GM12878 (cell line): ENCODE measurements around the gene COL28A1. TPM values are rescaled to one million over a fixed set of nuclear protein-coding genes. Genes with fewer than 3 reads are reported as not detected.

ENCODE experiments used
- ATAC-seq: fragments of 200-7000 bp; cut with Tn5 transposase; 3 replicates; pipeline ENCODE4 v1.9.1; 2020; ENCODE audit warnings: mild to moderate bottlenecking, moderate library complexity
- BruUV-seq: library from RNA; stranded (reverse); fragments of 400-500 nt; replicated peaks from 2 replicates; lab custom pipeline; 2021; lab: Mats Ljungman, UMichigan
- CTCF ChIA-PET: fragments of 300-600 bp; sonication (Branson Sonifier 250); formaldehyde crosslinking; extraction: SDS; loops from one replicate; lab custom pipeline; 2021; ENCODE audit warnings: inconsistent platforms; lab: Yijun Ruan, JAX
- POLR2A ChIA-PET: fragments of 350-600 bp; formaldehyde crosslinking; extraction: SDS; loops from one replicate; lab custom pipeline; 2021; ENCODE audit warnings: inconsistent platforms; lab: Charles Lee
- RAD21 ChIA-PET: fragments of 300-600 bp; sonication (Branson Sonifier 250); formaldehyde crosslinking; loops from one replicate; lab custom pipeline; 2023; ENCODE audit warnings: antibody characterized with exemption; ENCODE audit not compliant: unreplicated experiment; lab: Charles Lee
- SMC1A ChIA-PET: fragments of 300-600 bp; sonication (Branson Sonifier 250); formaldehyde crosslinking; loops from one replicate; lab custom pipeline; 2023; ENCODE audit not compliant: unreplicated experiment, uncharacterized antibody; lab: Charles Lee
- DNase-seq: peaks from one replicate; pipeline ENCODE4 v3.0.0-alpha.2; 2011; ENCODE audit warnings: low read depth, low spot score
- FAIRE-seq: peaks from 3 replicates; lab custom pipeline; 2011; peaks lifted over from hg19 to GRCh38; lab: Jason Lieb, UNC
- H2AFZ ChIP-seq: 2 replicates; pipeline ENCODE4 v1.6.0; 2011; ENCODE audit warnings: low read depth, low read length, control low read depth; ENCODE audit not compliant: control insufficient read depth
- H3K27ac ChIP-seq: 2 replicates; pipeline ENCODE4 v1.5.1; 2011; ENCODE audit warnings: control low read depth; ENCODE audit not compliant: control insufficient read depth, insufficient read depth
- H3K27me3 ChIP-seq, 2 experiments: replicated peaks in 1 of 2; 2 replicates each; pipeline versions ENCODE4 v1.6.0 to v1.6.1; 2011; ENCODE audit warnings: low read length in 1 of 2; ENCODE audit not compliant: control insufficient read depth in 2 of 2, insufficient read depth in 2 of 2
- H3K36me3 ChIP-seq, 2 experiments: 2 replicates each; pipeline ENCODE4 v1.5.1; 2011; ENCODE audit warnings: low read length in 1 of 2; ENCODE audit not compliant: control insufficient read depth in 2 of 2, insufficient read depth in 2 of 2
- H3K4me1 ChIP-seq: 2 replicates; pipeline ENCODE4 v1.6.1; 2011; ENCODE audit warnings: mild to moderate bottlenecking, low read length, moderate library complexity, mixed read lengths; ENCODE audit not compliant: control insufficient read depth, insufficient read depth
- H3K4me2 ChIP-seq: 2 replicates; pipeline ENCODE4 v1.6.0; 2011; ENCODE audit warnings: control low read depth; ENCODE audit not compliant: control insufficient read depth, insufficient read depth
- H3K4me3 ChIP-seq: fragments of 200-600 bp; sonication (generic); 2 replicates; pipeline ENCODE4 v1.5.1; 2016
- H3K79me2 ChIP-seq: 2 replicates; pipeline ENCODE4 v1.6.0; 2011; ENCODE audit warnings: low read length; ENCODE audit not compliant: control insufficient read depth, insufficient read depth
- H3K9ac ChIP-seq: 2 replicates; pipeline ENCODE4 v1.8.0; 2011; ENCODE audit warnings: low read length, control low read depth, mixed read lengths; ENCODE audit not compliant: control insufficient read depth, insufficient read depth
- H3K9me3 ChIP-seq: replicated peaks from 3 replicates; pipeline ENCODE4 v1.5.1; 2011; ENCODE audit warnings: mild to moderate bottlenecking, low read length; ENCODE audit not compliant: control insufficient read depth, insufficient read depth
- H4K20me1 ChIP-seq: 2 replicates; pipeline ENCODE4 v1.6.0; 2011; ENCODE audit not compliant: control insufficient read depth, insufficient read depth
- BMI1 ChIP-seq: fragments of 450-650 bp; IDR thresholded peaks from 2 replicates; pipeline ENCODE4 v1.6.1; 2016; ENCODE audit warnings: mild to moderate bottlenecking, moderate library complexity, borderline replicate concordance
- CEBPB ChIP-seq, 2 experiments: fragments of 150-350 bp in 1 of 2; IDR thresholded peaks; 2 replicates each; pipeline ENCODE4 v1.6.1; 2012 to 2014; ENCODE audit warnings: low read depth in 2 of 2, low read length in 2 of 2, borderline replicate concordance in 1 of 2, inconsistent platforms in 1 of 2
- HCFC1 ChIP-seq: fragments of 150-350 bp; IDR thresholded peaks from 2 replicates; pipeline ENCODE4 v1.6.1; 2014; ENCODE audit warnings: low read length
- LARP7 ChIP-seq: fragments of 450-650 bp; IDR thresholded peaks from 2 replicates; pipeline ENCODE4 v1.6.1; 2017; ENCODE audit warnings: mild to moderate bottlenecking
- MEF2B ChIP-seq: fragments of 450-650 bp; IDR thresholded peaks from 2 replicates; pipeline ENCODE4 v1.6.1; 2018; ENCODE audit warnings: mild to moderate bottlenecking, moderate library complexity; ENCODE audit not compliant: partially characterized antibody, poor library complexity, severe bottlenecking
- NFYB ChIP-seq: IDR thresholded peaks from 2 replicates; pipeline ENCODE4 v1.6.1; 2011; ENCODE audit warnings: low read depth, mild to moderate bottlenecking, low read length, improper control_type of control experiment, moderate library complexity; ENCODE audit not compliant: insufficient read depth
- POLR2AphosphoS2 ChIP-seq: IDR thresholded peaks from 2 replicates; pipeline ENCODE4 v1.6.1; 2011; ENCODE audit warnings: low read depth, mild to moderate bottlenecking, low read length, improper control_type of control experiment, moderate library complexity
- RB1 ChIP-seq: fragments of 450-650 bp; formaldehyde crosslinking; IDR thresholded peaks from 2 replicates; pipeline ENCODE4 v1.6.1; 2017; ENCODE audit warnings: mild to moderate bottlenecking, borderline replicate concordance
- SUZ12 ChIP-seq: fragments of 200-600 bp; sonication (generic); IDR thresholded peaks from one replicate; pipeline ENCODE4 v1.6.1; 2018; ENCODE audit warnings: antibody characterized with exemption, mild to moderate bottlenecking; ENCODE audit not compliant: unreplicated experiment
- TAF1 ChIP-seq: IDR thresholded peaks from 2 replicates; pipeline ENCODE4 v1.6.1; 2011; ENCODE audit warnings: mild to moderate bottlenecking, low read depth, low read length, borderline replicate concordance
- WGBS: methylation state at CpG from one replicate; pipeline ENCODE4 v1.1.6; 2016; ENCODE audit warnings: low lambda C conversion rate; ENCODE audit not compliant: insufficient replicate concordance, insufficient coverage; ENCODE audit errors: missing lambda C conversion rate; 5-methylcytosine and 5-hydroxymethylcytosine counted together
- in situ Hi-C: fragments of 300-500 bp; cut with MboI; formaldehyde crosslinking; loops from 9 replicates; pipeline ENCODE4 v1.14.3; 2018; ENCODE audit warnings: mixed read lengths
- intact Hi-C: fragments of 100-400 bp; cut with micrococcal nuclease; formaldehyde crosslinking; loops from one replicate; pipeline ENCODE4 v1.14.2; 2022; ENCODE audit not compliant: unreplicated experiment
- polyA plus RNA-seq, 11 experiments: library from polyadenylated mRNA; depleted of rRNA in 4 of 11; unstranded in 6 of 11; stranded (reverse) in 5 of 11; fragments of >200 nt; fragmentation: Nextera tagmentation in 4 of 11; fragmentation: Illumina TruSeq in 1 of 11; extraction: Ambion mirVana in 4 of 11; extraction: Trizol in 1 of 11; gene quantifications; 1 replicate in 1 of 11; 2 replicates in 10 of 11; pipeline versions ENCODE4 v1.2.1 to v1.2.3, GENCODE V29; 2011 to 2016; ENCODE audit warnings: inconsistent platforms in 2 of 11, missing spikeins in 2 of 11, low read depth in 1 of 11
- total RNA-seq, 4 experiments: library from RNA; depleted of rRNA in 3 of 4; stranded (reverse); fragments of >200 nt in 3 of 4; fragmentation: Illumina TruSeq in 1 of 4; extraction: Trizol in 1 of 4; gene quantifications; 2 replicates each; pipeline versions ENCODE4 v1.2.1 to v1.2.3, GENCODE V29; 2013 to 2021
- TF ChIP-seq, protein P1 (sequence below): fragments of 450-650 bp; IDR thresholded peaks from 2 replicates; pipeline ENCODE4 v1.6.1; 2017; ENCODE audit warnings: antibody characterized with exemption, mild to moderate bottlenecking, moderate library complexity
- TF ChIP-seq, protein P2 (sequence below): IDR thresholded peaks from 2 replicates; pipeline ENCODE4 v1.6.1; 2011; ENCODE audit warnings: borderline replicate concordance, low read depth, mild to moderate bottlenecking, moderate library complexity, mixed read lengths, low read length; ENCODE audit not compliant: insufficient read depth; ENCODE audit errors: extremely low read length
- TF ChIP-seq, protein P3 (sequence below): fragments of 450-650 bp; IDR thresholded peaks from 2 replicates; pipeline ENCODE4 v1.6.1; 2018; ENCODE audit warnings: borderline replicate concordance, mild to moderate bottlenecking; ENCODE audit not compliant: partially characterized antibody
- TF ChIP-seq, protein P4 (sequence below): fragments of 450-650 bp; IDR thresholded peaks from 2 replicates; pipeline ENCODE4 v1.6.1; 2016; ENCODE audit warnings: mild to moderate bottlenecking, moderate library complexity, borderline replicate concordance

Gene COL28A1
- total and polyA plus RNA-seq, 10 of the 15 experiments (the other 5 are each of a cell fraction or from before 2014, with no cell fraction given), result 0.05 to 0.22 TPM; not detected in 8

- CTCF ChIA-PET, result no interaction called here
- Histone ChIP-seq H3K9me3 (no peaks in the 10 kb centered on the region), H3K4me2 (no peak overlapping the region), H3K27me3 (no peaks in the 10 kb centered on the region), H3K4me1 (no peaks in the 10 kb centered on the region), H3K79me2 (no peaks in the 10 kb centered on the region), H3K4me3 (no peak overlapping the region), H3K9ac (no peak overlapping the region), H3K27ac (no peak overlapping the region), H3K36me3 (no peaks in the 10 kb centered on the region), H2AFZ (no peak overlapping the region), H4K20me1 (no peaks in the 10 kb centered on the region)
- intact Hi-C loops (no loop called here), in situ Hi-C loops (no loop called here)
- RAD21 ChIA-PET, result no interaction called here
- no peak for ATAC-seq
- SMC1A ChIA-PET, result no interaction called here
- POLR2A ChIA-PET, result no interaction called here
- 42% methylated on average over 4 of the region's 4 CpGs for WGBS
- BruUV-seq, result no TSS peak
- no peak for DNase-seq
- FAIRE-seq, result no peak
- TF ChIP-seq, protein P1, sequence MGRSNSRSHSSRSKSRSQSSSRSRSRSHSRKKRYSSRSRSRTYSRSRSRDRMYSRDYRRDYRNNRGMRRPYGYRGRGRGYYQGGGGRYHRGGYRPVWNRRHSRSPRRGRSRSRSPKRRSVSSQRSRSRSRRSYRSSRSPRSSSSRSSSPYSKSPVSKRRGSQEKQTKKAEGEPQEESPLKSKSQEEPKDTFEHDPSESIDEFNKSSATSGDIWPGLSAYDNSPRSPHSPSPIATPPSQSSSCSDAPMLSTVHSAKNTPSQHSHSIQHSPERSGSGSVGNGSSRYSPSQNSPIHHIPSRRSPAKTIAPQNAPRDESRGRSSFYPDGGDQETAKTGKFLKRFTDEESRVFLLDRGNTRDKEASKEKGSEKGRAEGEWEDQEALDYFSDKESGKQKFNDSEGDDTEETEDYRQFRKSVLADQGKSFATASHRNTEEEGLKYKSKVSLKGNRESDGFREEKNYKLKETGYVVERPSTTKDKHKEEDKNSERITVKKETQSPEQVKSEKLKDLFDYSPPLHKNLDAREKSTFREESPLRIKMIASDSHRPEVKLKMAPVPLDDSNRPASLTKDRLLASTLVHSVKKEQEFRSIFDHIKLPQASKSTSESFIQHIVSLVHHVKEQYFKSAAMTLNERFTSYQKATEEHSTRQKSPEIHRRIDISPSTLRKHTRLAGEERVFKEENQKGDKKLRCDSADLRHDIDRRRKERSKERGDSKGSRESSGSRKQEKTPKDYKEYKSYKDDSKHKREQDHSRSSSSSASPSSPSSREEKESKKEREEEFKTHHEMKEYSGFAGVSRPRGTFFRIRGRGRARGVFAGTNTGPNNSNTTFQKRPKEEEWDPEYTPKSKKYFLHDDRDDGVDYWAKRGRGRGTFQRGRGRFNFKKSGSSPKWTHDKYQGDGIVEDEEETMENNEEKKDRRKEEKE, result no peak
- TF ChIP-seq, protein P2, sequence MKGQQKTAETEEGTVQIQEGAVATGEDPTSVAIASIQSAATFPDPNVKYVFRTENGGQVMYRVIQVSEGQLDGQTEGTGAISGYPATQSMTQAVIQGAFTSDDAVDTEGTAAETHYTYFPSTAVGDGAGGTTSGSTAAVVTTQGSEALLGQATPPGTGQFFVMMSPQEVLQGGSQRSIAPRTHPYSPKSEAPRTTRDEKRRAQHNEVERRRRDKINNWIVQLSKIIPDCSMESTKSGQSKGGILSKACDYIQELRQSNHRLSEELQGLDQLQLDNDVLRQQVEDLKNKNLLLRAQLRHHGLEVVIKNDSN, result no peak
- TF ChIP-seq CEBPB (IDR thresholded peaks at IDR 0.05; ENCODE audit: borderline replicate concordance in 1 of 2, low read depth in 2 of 2, low read length in 2 of 2) (no peak), POLR2AphosphoS2 (no peak), BMI1 (no peak), HCFC1 (no peak), TAF1 (no peak), SUZ12 (no peak), LARP7 (no peak), NFYB (no peak), MEF2B (no peak), RB1 (no peak)
- TF ChIP-seq, protein P3, sequence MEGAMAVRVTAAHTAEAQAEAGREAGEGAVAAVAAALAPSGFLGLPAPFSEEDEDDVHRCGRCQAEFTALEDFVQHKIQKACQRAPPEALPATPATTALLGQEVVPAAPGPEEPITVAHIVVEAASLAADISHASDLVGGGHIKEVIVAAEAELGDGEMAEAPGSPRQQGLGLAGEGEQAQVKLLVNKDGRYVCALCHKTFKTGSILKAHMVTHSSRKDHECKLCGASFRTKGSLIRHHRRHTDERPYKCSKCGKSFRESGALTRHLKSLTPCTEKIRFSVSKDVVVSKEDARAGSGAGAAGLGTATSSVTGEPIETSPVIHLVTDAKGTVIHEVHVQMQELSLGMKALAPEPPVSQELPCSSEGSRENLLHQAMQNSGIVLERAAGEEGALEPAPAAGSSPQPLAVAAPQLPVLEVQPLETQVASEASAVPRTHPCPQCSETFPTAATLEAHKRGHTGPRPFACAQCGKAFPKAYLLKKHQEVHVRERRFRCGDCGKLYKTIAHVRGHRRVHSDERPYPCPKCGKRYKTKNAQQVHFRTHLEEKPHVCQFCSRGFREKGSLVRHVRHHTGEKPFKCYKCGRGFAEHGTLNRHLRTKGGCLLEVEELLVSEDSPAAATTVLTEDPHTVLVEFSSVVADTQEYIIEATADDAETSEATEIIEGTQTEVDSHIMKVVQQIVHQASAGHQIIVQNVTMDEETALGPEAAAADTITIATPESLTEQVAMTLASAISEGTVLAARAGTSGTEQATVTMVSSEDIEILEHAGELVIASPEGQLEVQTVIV, result no peak
- TF ChIP-seq, protein P4, sequence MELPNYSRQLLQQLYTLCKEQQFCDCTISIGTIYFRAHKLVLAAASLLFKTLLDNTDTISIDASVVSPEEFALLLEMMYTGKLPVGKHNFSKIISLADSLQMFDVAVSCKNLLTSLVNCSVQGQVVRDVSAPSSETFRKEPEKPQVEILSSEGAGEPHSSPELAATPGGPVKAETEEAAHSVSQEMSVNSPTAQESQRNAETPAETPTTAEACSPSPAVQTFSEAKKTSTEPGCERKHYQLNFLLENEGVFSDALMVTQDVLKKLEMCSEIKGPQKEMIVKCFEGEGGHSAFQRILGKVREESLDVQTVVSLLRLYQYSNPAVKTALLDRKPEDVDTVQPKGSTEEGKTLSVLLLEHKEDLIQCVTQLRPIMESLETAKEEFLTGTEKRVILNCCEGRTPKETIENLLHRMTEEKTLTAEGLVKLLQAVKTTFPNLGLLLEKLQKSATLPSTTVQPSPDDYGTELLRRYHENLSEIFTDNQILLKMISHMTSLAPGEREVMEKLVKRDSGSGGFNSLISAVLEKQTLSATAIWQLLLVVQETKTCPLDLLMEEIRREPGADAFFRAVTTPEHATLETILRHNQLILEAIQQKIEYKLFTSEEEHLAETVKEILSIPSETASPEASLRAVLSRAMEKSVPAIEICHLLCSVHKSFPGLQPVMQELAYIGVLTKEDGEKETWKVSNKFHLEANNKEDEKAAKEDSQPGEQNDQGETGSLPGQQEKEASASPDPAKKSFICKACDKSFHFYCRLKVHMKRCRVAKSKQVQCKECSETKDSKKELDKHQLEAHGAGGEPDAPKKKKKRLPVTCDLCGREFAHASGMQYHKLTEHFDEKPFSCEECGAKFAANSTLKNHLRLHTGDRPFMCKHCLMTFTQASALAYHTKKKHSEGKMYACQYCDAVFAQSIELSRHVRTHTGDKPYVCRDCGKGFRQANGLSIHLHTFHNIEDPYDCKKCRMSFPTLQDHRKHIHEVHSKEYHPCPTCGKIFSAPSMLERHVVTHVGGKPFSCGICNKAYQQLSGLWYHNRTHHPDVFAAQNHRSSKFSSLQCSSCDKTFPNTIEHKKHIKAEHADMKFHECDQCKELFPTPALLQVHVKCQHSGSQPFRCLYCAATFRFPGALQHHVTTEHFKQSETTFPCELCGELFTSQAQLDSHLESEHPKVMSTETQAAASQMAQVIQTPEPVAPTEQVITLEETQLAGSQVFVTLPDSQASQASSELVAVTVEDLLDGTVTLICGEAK, result no peak
These were observed 204.2 kb downstream of the COL28A1 start for GRCh38 chr7:7331523-7331922.
